Neural cell (in vitro differentiated cells): Measurements from ENCODE around the gene CBFA2T3. TPM values are rescaled to one million over a fixed set of nuclear protein-coding genes. Genes with fewer than 3 reads are reported as not detected.

Source experiments
- H2AFZ ChIP-seq: fragments of 200-600, 300-800 bp; sonication (generic), shearing (Covaris generic); 2 replicates; pipeline ENCODE4 v1.6.0; 2014; ENCODE audit warnings: low read depth, mild to moderate bottlenecking, antibody characterized with exemption, low read length, moderate library complexity
- H3F3A ChIP-seq: fragments of 200-600 bp; shearing (Covaris generic); 2 replicates; pipeline ENCODE4 v1.6.1; 2016; ENCODE audit warnings: mild to moderate bottlenecking, moderate library complexity, mixed read lengths, antibody characterized with exemption, low read length; ENCODE audit not compliant: insufficient read depth, poor library complexity, severe bottlenecking
- H3K27ac ChIP-seq: fragments of 200-600, 300-800 bp; sonication (generic), shearing (Covaris generic); 2 replicates; pipeline ENCODE4 v1.5.1; 2014; ENCODE audit warnings: mild to moderate bottlenecking, low read length, moderate library complexity
- H3K27me3 ChIP-seq: fragments of 300-800, 200-600 bp; sonication (generic), shearing (Covaris generic); 2 replicates; pipeline ENCODE4 v1.6.0; 2014; ENCODE audit warnings: mild to moderate bottlenecking, low read depth, low read length, moderate library complexity; ENCODE audit not compliant: insufficient read depth
- H3K36me3 ChIP-seq: fragments of 300-800, 200-600 bp; sonication (generic), shearing (Covaris generic); 2 replicates; pipeline ENCODE4 v1.5.1; 2014; ENCODE audit warnings: mild to moderate bottlenecking, antibody characterized with exemption, low read length, moderate library complexity; ENCODE audit not compliant: insufficient read depth
- H3K4me2 ChIP-seq: fragments of 300-800, 200-600 bp; sonication (generic), shearing (Covaris generic); 2 replicates; pipeline ENCODE4 v1.6.0; 2014; ENCODE audit warnings: mild to moderate bottlenecking, low read length
- H3K4me3 ChIP-seq: fragments of 300-800, 200-600 bp; sonication (generic), shearing (Covaris generic); 2 replicates; pipeline ENCODE4 v1.5.1; 2014; ENCODE audit warnings: mild to moderate bottlenecking, low read length, moderate library complexity
- H3K79me2 ChIP-seq: fragments of 200-600 bp; shearing (Covaris generic); replicated peaks from 2 replicates; pipeline ENCODE4 v1.6.0; 2014; ENCODE audit warnings: mild to moderate bottlenecking, low read length, moderate library complexity; ENCODE audit not compliant: insufficient read depth
- H3K9ac ChIP-seq: fragments of 300-800, 200-600 bp; sonication (generic), shearing (Covaris generic); 2 replicates; pipeline ENCODE4 v1.6.1; 2016; ENCODE audit warnings: mild to moderate bottlenecking, low read length, mixed read lengths
- H3K9me2 ChIP-seq: fragments of 200-600 bp; shearing (Covaris generic); 2 replicates; pipeline ENCODE4 v1.6.1; 2016; ENCODE audit warnings: mild to moderate bottlenecking, low read length, mixed read lengths; ENCODE audit not compliant: insufficient read depth
- H3K9me3 ChIP-seq: fragments of 200-600, 300-800 bp; sonication (generic), shearing (Covaris generic); 2 replicates; pipeline ENCODE4 v1.6.1; 2016; ENCODE audit warnings: mild to moderate bottlenecking, mixed run types, low read length, moderate library complexity, mixed read lengths
- H4K20me1 ChIP-seq: fragments of 200-600 bp; shearing (Covaris generic); 2 replicates; pipeline ENCODE4 v1.6.1; 2016; ENCODE audit warnings: mild to moderate bottlenecking, mixed run types; ENCODE audit not compliant: insufficient read depth
- EP300 ChIP-seq: fragments of 450-650 bp; conservative IDR thresholded peaks from 2 replicates; pipeline ENCODE4 v1.6.1; 2014; ENCODE audit warnings: antibody characterized with exemption, mild to moderate bottlenecking, moderate library complexity; ENCODE audit not compliant: poor library complexity, severe bottlenecking
- EZH2 ChIP-seq: fragments of 200-600, 300-800 bp; shearing (Covaris generic), sonication (generic); IDR thresholded peaks from 2 replicates; pipeline ENCODE4 v1.6.1; 2014; ENCODE audit warnings: antibody characterized with exemption, low read length, borderline replicate concordance, mild to moderate bottlenecking; ENCODE audit not compliant: insufficient read depth, poor library complexity, severe bottlenecking
- MXI1 ChIP-seq: fragments of 450-650 bp; conservative IDR thresholded peaks from 2 replicates; pipeline ENCODE4 v1.6.1; 2014; ENCODE audit warnings: antibody characterized with exemption, mild to moderate bottlenecking; ENCODE audit not compliant: poor library complexity, severe bottlenecking
- POLR2AphosphoS5 ChIP-seq: IDR thresholded peaks from 2 replicates; pipeline ENCODE4 v1.6.1; 2012
- RAD21 ChIP-seq: fragments of 450-650 bp; conservative IDR thresholded peaks from 2 replicates; pipeline ENCODE4 v1.6.1; 2014; ENCODE audit warnings: antibody characterized with exemption, mild to moderate bottlenecking, moderate library complexity
- SMC3 ChIP-seq: fragments of 450-650 bp; conservative IDR thresholded peaks from 2 replicates; pipeline ENCODE4 v1.6.1; 2014; ENCODE audit warnings: antibody characterized with exemption, mild to moderate bottlenecking, moderate library complexity; ENCODE audit not compliant: poor library complexity
- TAF1 ChIP-seq: IDR thresholded peaks from 2 replicates; pipeline ENCODE4 v1.6.1; 2012; ENCODE audit warnings: low read depth
- polyA plus RNA-seq: library from polyadenylated mRNA; depleted of rRNA; stranded (reverse); fragments of >200 nt; gene quantifications from 2 replicates; pipeline ENCODE4 v1.2.3, GENCODE V29; 2014
- TF ChIP-seq, protein P1 (sequence below): IDR thresholded peaks from 2 replicates; pipeline ENCODE4 v1.6.1; 2012; ENCODE audit warnings: borderline replicate concordance
- TF ChIP-seq, protein P2 (sequence below): fragments of 450-650 bp; IDR thresholded peaks from 2 replicates; pipeline ENCODE4 v1.5.1; 2014; ENCODE audit warnings: antibody characterized with exemption, mild to moderate bottlenecking, moderate library complexity; ENCODE audit not compliant: poor library complexity, severe bottlenecking

The CBFA2T3 gene
- polyA plus RNA-seq, 1 donor from 2014 or later: 2.1 TPM

GRCh38 chr16:89023621-89024511, 46.9 kb upstream of the CBFA2T3 start:
- Histone ChIP-seq H3K27me3 (no peaks in the 10 kb centered on the region), H3K79me2 (no peaks in the 10 kb centered on the region), H3F3A (no peaks in the 10 kb centered on the region), H3K9me2 (no peaks in the 10 kb centered on the region), H4K20me1 (no peaks in the 10 kb centered on the region), H3K4me2 (no peak overlapping the region), H3K9ac (no peak overlapping the region), H3K36me3 (no peaks in the 10 kb centered on the region), H3K9me3 (no peaks in the 10 kb centered on the region), H2AFZ (no peak overlapping the region), H3K27ac (no peak overlapping the region), H3K4me3 (no peak overlapping the region)
- no peak for TF ChIP-seq EP300
- TF ChIP-seq, protein P1, sequence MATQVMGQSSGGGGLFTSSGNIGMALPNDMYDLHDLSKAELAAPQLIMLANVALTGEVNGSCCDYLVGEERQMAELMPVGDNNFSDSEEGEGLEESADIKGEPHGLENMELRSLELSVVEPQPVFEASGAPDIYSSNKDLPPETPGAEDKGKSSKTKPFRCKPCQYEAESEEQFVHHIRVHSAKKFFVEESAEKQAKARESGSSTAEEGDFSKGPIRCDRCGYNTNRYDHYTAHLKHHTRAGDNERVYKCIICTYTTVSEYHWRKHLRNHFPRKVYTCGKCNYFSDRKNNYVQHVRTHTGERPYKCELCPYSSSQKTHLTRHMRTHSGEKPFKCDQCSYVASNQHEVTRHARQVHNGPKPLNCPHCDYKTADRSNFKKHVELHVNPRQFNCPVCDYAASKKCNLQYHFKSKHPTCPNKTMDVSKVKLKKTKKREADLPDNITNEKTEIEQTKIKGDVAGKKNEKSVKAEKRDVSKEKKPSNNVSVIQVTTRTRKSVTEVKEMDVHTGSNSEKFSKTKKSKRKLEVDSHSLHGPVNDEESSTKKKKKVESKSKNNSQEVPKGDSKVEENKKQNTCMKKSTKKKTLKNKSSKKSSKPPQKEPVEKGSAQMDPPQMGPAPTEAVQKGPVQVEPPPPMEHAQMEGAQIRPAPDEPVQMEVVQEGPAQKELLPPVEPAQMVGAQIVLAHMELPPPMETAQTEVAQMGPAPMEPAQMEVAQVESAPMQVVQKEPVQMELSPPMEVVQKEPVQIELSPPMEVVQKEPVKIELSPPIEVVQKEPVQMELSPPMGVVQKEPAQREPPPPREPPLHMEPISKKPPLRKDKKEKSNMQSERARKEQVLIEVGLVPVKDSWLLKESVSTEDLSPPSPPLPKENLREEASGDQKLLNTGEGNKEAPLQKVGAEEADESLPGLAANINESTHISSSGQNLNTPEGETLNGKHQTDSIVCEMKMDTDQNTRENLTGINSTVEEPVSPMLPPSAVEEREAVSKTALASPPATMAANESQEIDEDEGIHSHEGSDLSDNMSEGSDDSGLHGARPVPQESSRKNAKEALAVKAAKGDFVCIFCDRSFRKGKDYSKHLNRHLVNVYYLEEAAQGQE: no peak

DNA sequence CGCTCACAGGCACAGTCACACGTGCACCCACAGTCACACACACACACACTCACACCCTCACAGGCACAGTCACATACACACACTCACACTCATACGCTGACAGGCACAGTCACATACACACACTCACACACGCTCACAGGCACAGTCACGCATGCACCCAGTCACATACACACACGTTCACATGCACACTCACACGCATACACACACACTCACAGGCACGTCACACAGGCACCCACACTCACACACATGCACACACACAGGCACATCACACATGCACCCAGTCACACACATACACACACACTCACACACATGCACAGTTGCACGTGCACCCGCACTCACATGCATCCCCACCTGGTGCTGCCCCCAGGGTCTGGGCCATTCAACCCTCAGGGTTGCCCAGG, 46.1 kb upstream of the CBFA2T3 start:
- Histone ChIP-seq H3K79me2 (no peaks in the 10 kb centered on the region), H3F3A (no peaks in the 10 kb centered on the region), H3K9me3 (no peaks in the 10 kb centered on the region), H3K9me2 (no peaks in the 10 kb centered on the region), H2AFZ (no peak overlapping the region), H3K36me3 (no peaks in the 10 kb centered on the region), H3K9ac (no peak overlapping the region), H3K4me2 (no peak overlapping the region), H3K4me3 (no peak overlapping the region), H3K27ac (no peak overlapping the region), H3K27me3 (no peaks in the 10 kb centered on the region), H4K20me1 (no peaks in the 10 kb centered on the region)
- TF ChIP-seq RAD21: no peak
- TF ChIP-seq POLR2AphosphoS5: no peak
- TF ChIP-seq, protein P2, sequence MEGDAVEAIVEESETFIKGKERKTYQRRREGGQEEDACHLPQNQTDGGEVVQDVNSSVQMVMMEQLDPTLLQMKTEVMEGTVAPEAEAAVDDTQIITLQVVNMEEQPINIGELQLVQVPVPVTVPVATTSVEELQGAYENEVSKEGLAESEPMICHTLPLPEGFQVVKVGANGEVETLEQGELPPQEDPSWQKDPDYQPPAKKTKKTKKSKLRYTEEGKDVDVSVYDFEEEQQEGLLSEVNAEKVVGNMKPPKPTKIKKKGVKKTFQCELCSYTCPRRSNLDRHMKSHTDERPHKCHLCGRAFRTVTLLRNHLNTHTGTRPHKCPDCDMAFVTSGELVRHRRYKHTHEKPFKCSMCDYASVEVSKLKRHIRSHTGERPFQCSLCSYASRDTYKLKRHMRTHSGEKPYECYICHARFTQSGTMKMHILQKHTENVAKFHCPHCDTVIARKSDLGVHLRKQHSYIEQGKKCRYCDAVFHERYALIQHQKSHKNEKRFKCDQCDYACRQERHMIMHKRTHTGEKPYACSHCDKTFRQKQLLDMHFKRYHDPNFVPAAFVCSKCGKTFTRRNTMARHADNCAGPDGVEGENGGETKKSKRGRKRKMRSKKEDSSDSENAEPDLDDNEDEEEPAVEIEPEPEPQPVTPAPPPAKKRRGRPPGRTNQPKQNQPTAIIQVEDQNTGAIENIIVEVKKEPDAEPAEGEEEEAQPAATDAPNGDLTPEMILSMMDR: no peak
- no peak for TF ChIP-seq SMC3
- no peak for TF ChIP-seq EZH2
- no peak for TF ChIP-seq EP300
- TF ChIP-seq TAF1: no peak
- TF ChIP-seq, protein P1: no peak
- TF ChIP-seq MXI1: no peak
